Measurements from ENCODE around the gene SLC22A1. TPM values are rescaled to one million over a fixed set of nuclear protein-coding genes. Genes with fewer than 3 reads are reported as not detected.
A peak's percentile ranks its signal among the peaks of the same experiment; 100 is the strongest.

Gene SLC22A1
- total and polyA plus RNA-seq, 4 donors, result 0.79 to 1,107 (median 439) TPM

- Histone ChIP-seq H3K27me3 (ENCODE audit: control insufficient read depth in 4 of 4, insufficient read depth in 4 of 4, low read length in 3 of 4) (no peaks in the 10 kb centered on the region), H3K4me1 (ENCODE audit: control insufficient read depth in 4 of 4, insufficient read depth in 4 of 4, low read length in 3 of 4) (peaks cover 9 to 28% (median 17%) of the 10 kb centered on the region in 4 donors), H3K9ac (ENCODE audit: low read depth in 1 of 2, low read length in 2 of 2) (no peak overlapping the region), H3K9me3 (ENCODE audit: control insufficient read depth in 4 of 4, low read length in 3 of 4) (no peaks in the 10 kb centered on the region), H3K36me3 (ENCODE audit: control insufficient read depth in 4 of 4, insufficient read depth in 3 of 4, low read depth in 1 of 4, low read length in 3 of 4) (peaks cover 9 to 49% (median 32%) of the 10 kb centered on the region in 4 donors), H3K4me3 (ENCODE audit: low read depth in 1 of 3, low read length in 3 of 3) (no peak overlapping the region), H3K27ac (ENCODE audit: low read depth in 1 of 2, low read length in 2 of 2) (no peak overlapping the region)
- 94% methylated on average over 2 of the region's 2 CpGs for WGBS
- TF ChIP-seq FOXA2 (IDR thresholded peaks at IDR 0.05), result no peak
- no peak for TF ChIP-seq ZBTB33 (IDR thresholded peaks at IDR 0.05)
- TF ChIP-seq EGR1 (IDR thresholded peaks at IDR 0.05; ENCODE audit: low read depth in 2 of 2), result no peak
- TF ChIP-seq REST (IDR thresholded peaks at IDR 0.05), result no peak
- TF ChIP-seq HNF4G (IDR thresholded peaks at IDR 0.05), result no peak
- no peak for TF ChIP-seq HNF4A (conservative IDR thresholded peaks at IDR 0.05)
- no peak for TF ChIP-seq FOXA1 (IDR thresholded peaks at IDR 0.05)
- no peak for TF ChIP-seq GABPA (IDR thresholded peaks at IDR 0.05 in 1 of 2, conservative IDR thresholded peaks at IDR 0.05 in 1 of 2)
- TF ChIP-seq ATF3 (IDR thresholded peaks at IDR 0.05), result no peak
- TF ChIP-seq RXRA (IDR thresholded peaks at IDR 0.05), result no peak
- no peak for TF ChIP-seq YY1 (IDR thresholded peaks at IDR 0.05)
- TF ChIP-seq RAD21 (IDR thresholded peaks at IDR 0.05), result no peak
- TF ChIP-seq JUND (IDR thresholded peaks at IDR 0.05), result no peak
- TF ChIP-seq TAF1 (conservative IDR thresholded peaks at IDR 0.05), result no peak
- DNase-seq (ENCODE audit: low spot score), result no peak
Observed at GRCh38 chr6:160077526-160077925, 44.1 kb upstream of the SLC22A1 start.

GRCh38 chr6:160078883-160079685 lies 42.5 kb upstream of the SLC22A1 start:
- peaks cover 7 to 26% (median 14%) of the 10 kb centered on the region in 4 donors for H3K4me1 ChIP-seq (ENCODE audit: control insufficient read depth in 4 of 4, insufficient read depth in 4 of 4, low read length in 3 of 4)
- WGBS, result 70% methylated on average over 23 of the region's 23 CpGs
- no peaks in the 10 kb centered on the region for H3K27me3 ChIP-seq (ENCODE audit: control insufficient read depth in 4 of 4, insufficient read depth in 4 of 4, low read length in 3 of 4)
- TF ChIP-seq RAD21 (IDR thresholded peaks at IDR 0.05), result no peak
- TF ChIP-seq ATF3 (IDR thresholded peaks at IDR 0.05), result no peak
- no peak for TF ChIP-seq GABPA (IDR thresholded peaks at IDR 0.05 in 1 of 2, conservative IDR thresholded peaks at IDR 0.05 in 1 of 2)
- TF ChIP-seq SP1 (IDR thresholded peaks at IDR 0.05), result no peak
- no peak for TF ChIP-seq EGR1 (IDR thresholded peaks at IDR 0.05; ENCODE audit: low read depth in 2 of 2)
- TF ChIP-seq TAF1 (conservative IDR thresholded peaks at IDR 0.05), result no peak
- no peak for DNase-seq (ENCODE audit: low spot score)
- H3K9me3 ChIP-seq (ENCODE audit: control insufficient read depth in 4 of 4, low read length in 3 of 4), result no peaks in the 10 kb centered on the region
- H3K36me3 ChIP-seq (ENCODE audit: control insufficient read depth in 4 of 4, insufficient read depth in 3 of 4, low read depth in 1 of 4, low read length in 3 of 4), result peaks cover 3 to 41% (median 30%) of the 10 kb centered on the region in 4 donors
- H3K4me3 ChIP-seq (ENCODE audit: low read depth in 1 of 3, low read length in 3 of 3), result no peak overlapping the region
- H3K27ac ChIP-seq (ENCODE audit: low read depth in 1 of 2, low read length in 2 of 2), result peak overlapping the region; percentile 51 to 75
- H3K9ac ChIP-seq (ENCODE audit: low read depth in 1 of 2, low read length in 2 of 2), result no peak overlapping the region
